H9 (cell line): ENCODE data around the gene HLA-DQB1. TPM values are rescaled to one million over a fixed set of nuclear protein-coding genes. Genes with fewer than 3 reads are reported as not detected.

Experiments
- DNase-seq: peaks from one replicate; pipeline ENCODE4 v3.0.0-alpha.2; 2017
- H2AFZ ChIP-seq: one replicate; pipeline ENCODE4 v1.6.1; 2013; ENCODE audit warnings: mild to moderate bottlenecking, low read length, control low read depth, moderate library complexity
- H2AK5ac ChIP-seq: 2 replicates; pipeline ENCODE4 v1.6.1; 2013; ENCODE audit warnings: low read length, control low read depth, mixed read lengths; ENCODE audit not compliant: insufficient read length
- H2BK120ac ChIP-seq: one replicate; pipeline ENCODE4 v1.6.1; 2013; ENCODE audit warnings: low read depth, mild to moderate bottlenecking, low read length, control low read depth, inconsistent platforms; ENCODE audit not compliant: poor library complexity, severe bottlenecking
- H2BK12ac ChIP-seq: 2 replicates; pipeline ENCODE4 v1.6.1; 2013; ENCODE audit warnings: low read length, control low read depth, mixed read lengths, low read depth; ENCODE audit not compliant: insufficient read length
- H2BK15ac ChIP-seq: 2 replicates; pipeline ENCODE4 v1.6.1; 2013; ENCODE audit warnings: low read depth, low read length, control low read depth
- H2BK20ac ChIP-seq: one replicate; pipeline ENCODE4 v1.6.1; 2013; ENCODE audit warnings: low read depth, mild to moderate bottlenecking, low read length, control low read depth, inconsistent platforms; ENCODE audit not compliant: poor library complexity, severe bottlenecking
- H2BK5ac ChIP-seq: 2 replicates; pipeline ENCODE4 v1.6.1; 2013; ENCODE audit warnings: low read length, control low read depth, mixed read lengths; ENCODE audit not compliant: insufficient read length
- H3K14ac ChIP-seq: 2 replicates; pipeline ENCODE4 v1.6.1; 2013; ENCODE audit warnings: low read length, control low read depth; ENCODE audit not compliant: insufficient read depth
- H3K18ac ChIP-seq: 2 replicates; pipeline ENCODE4 v1.6.1; 2013; ENCODE audit warnings: low read depth, mild to moderate bottlenecking, mixed read lengths, low read length, control low read depth; ENCODE audit not compliant: insufficient read length
- H3K23ac ChIP-seq: 2 replicates; pipeline ENCODE4 v1.6.1; 2013; ENCODE audit warnings: low read length, control low read depth, mixed read lengths, low read depth; ENCODE audit not compliant: insufficient read length
- H3K23me2 ChIP-seq: 2 replicates; pipeline ENCODE4 v1.6.1; 2013; ENCODE audit warnings: low read depth, mild to moderate bottlenecking, mixed read lengths, low read length, control low read depth; ENCODE audit not compliant: insufficient read length, poor library complexity, severe bottlenecking
- H3K27ac ChIP-seq: 2 replicates; pipeline ENCODE4 v1.5.1; 2013; ENCODE audit warnings: low read length, control low read depth, mixed read lengths, low read depth; ENCODE audit not compliant: insufficient read length
- H3K27me3 ChIP-seq: 2 replicates; pipeline ENCODE4 v1.6.1; 2013; ENCODE audit warnings: low read length, control low read depth, inconsistent platforms; ENCODE audit not compliant: insufficient read depth
- H3K4ac ChIP-seq: 2 replicates; pipeline ENCODE4 v1.6.1; 2013; ENCODE audit warnings: low read depth, mild to moderate bottlenecking, control low read depth, inconsistent platforms, low read length, moderate library complexity
- H3K4me1 ChIP-seq: 2 replicates; pipeline ENCODE4 v1.6.1; 2013; ENCODE audit warnings: low read length, control low read depth, inconsistent platforms; ENCODE audit not compliant: insufficient read depth
- H3K4me2 ChIP-seq: 2 replicates; pipeline ENCODE4 v1.6.1; 2013; ENCODE audit warnings: low read length, control low read depth, mixed read lengths; ENCODE audit not compliant: insufficient read length, insufficient read depth
- H3K56ac ChIP-seq: 2 replicates; pipeline ENCODE4 v1.6.1; 2013; ENCODE audit warnings: low read depth, mild to moderate bottlenecking, mixed read lengths, low read length, control low read depth; ENCODE audit not compliant: insufficient read length
- H3K79me1 ChIP-seq: 2 replicates; pipeline ENCODE4 v1.6.1; 2013; ENCODE audit warnings: low read depth, mild to moderate bottlenecking, moderate library complexity, low read length, control low read depth, inconsistent platforms; ENCODE audit not compliant: insufficient read depth, poor library complexity, severe bottlenecking
- H3K79me2 ChIP-seq: 2 replicates; pipeline ENCODE4 v1.6.1; 2013; ENCODE audit warnings: low read length, control low read depth, inconsistent platforms; ENCODE audit not compliant: insufficient read depth
- H3K9ac ChIP-seq: 2 replicates; pipeline ENCODE4 v1.6.1; 2013; ENCODE audit warnings: low read length, control low read depth, mixed read lengths; ENCODE audit not compliant: insufficient read length; ENCODE audit errors: extremely low read depth
- H3K9me3 ChIP-seq: one replicate; pipeline ENCODE4 v1.6.1; 2013; ENCODE audit warnings: low read depth, low read length, inconsistent platforms; ENCODE audit not compliant: control insufficient read depth
- H3T11ph ChIP-seq: one replicate; pipeline ENCODE4 v1.6.1; 2013; ENCODE audit warnings: mild to moderate bottlenecking, low read length, control low read depth, inconsistent platforms
- H4K20me1 ChIP-seq: one replicate; pipeline ENCODE4 v1.6.1; 2013; ENCODE audit not compliant: control insufficient read depth, insufficient read length, insufficient read depth
- H4K5ac ChIP-seq: 2 replicates; pipeline ENCODE4 v1.6.1; 2013; ENCODE audit warnings: low read depth, mild to moderate bottlenecking, mixed read lengths, low read length, control low read depth; ENCODE audit not compliant: insufficient read length
- H4K8ac ChIP-seq: replicated peaks from 2 replicates; pipeline ENCODE4 v1.6.1; 2013; ENCODE audit warnings: low read length, control low read depth, mixed read lengths, low read depth; ENCODE audit not compliant: insufficient read length
- H4K91ac ChIP-seq: 2 replicates; pipeline ENCODE4 v1.6.1; 2013; ENCODE audit warnings: low read depth, mild to moderate bottlenecking, moderate library complexity, mixed read lengths, low read length, control low read depth; ENCODE audit not compliant: insufficient read length
- H3K27ac Mint-ChIP-seq, 3 experiments: 2 replicates in 2 of 3; 3 replicates in 1 of 3; pipeline ENCODE4 v1.8.0; 2020 to 2021; ENCODE audit warnings: mixed read lengths in 3 of 3, mild to moderate bottlenecking in 1 of 3, moderate library complexity in 1 of 3
- H3K27me3 Mint-ChIP-seq: 2 replicates; pipeline ENCODE4 v1.8.0; 2021; ENCODE audit warnings: low read depth, mild to moderate bottlenecking, moderate library complexity, mixed read lengths
- H3K36me3 Mint-ChIP-seq, 3 experiments: 2 replicates in 2 of 3; 3 replicates in 1 of 3; pipeline ENCODE4 v1.8.0; 2020 to 2021; ENCODE audit warnings: low read depth in 3 of 3, mixed read lengths in 3 of 3; ENCODE audit not compliant: insufficient read depth in 1 of 3
- H3K4me1 Mint-ChIP-seq, 2 experiments: 2 replicates each; pipeline ENCODE4 v1.8.0; 2020; ENCODE audit warnings: mixed read lengths in 2 of 2
- H3K4me3 Mint-ChIP-seq, 2 experiments: 2 replicates in 1 of 2; 3 replicates in 1 of 2; pipeline ENCODE4 v1.8.0; 2020 to 2021; ENCODE audit warnings: mild to moderate bottlenecking in 2 of 2, mixed read lengths in 2 of 2, moderate library complexity in 1 of 2
- H3K9me3 Mint-ChIP-seq, 2 experiments: 2 replicates in 1 of 2; 3 replicates in 1 of 2; pipeline ENCODE4 v1.8.0; 2020; ENCODE audit warnings: mild to moderate bottlenecking in 2 of 2, mixed read lengths in 2 of 2, moderate library complexity in 1 of 2
- CTCF ChIP-seq: fragments of 200-600 bp; sonication (generic); conservative IDR thresholded peaks from 3 replicates; pipeline ENCODE4 v1.8.0; 2021; ENCODE audit warnings: antibody characterized with exemption, mild to moderate bottlenecking
- WGBS: extraction: QIAGEN DNeasy Blood & Tissue Kit; methylation state at CpG from one replicate; pipeline ENCODE4 v1.1.7; 2013; ENCODE audit warnings: missing lambda C conversion rate, low lambda C conversion rate, mixed read lengths; ENCODE audit not compliant: insufficient read length; ENCODE audit errors: extremely low coverage; 5-methylcytosine and 5-hydroxymethylcytosine counted together
- total RNA-seq: library from RNA; stranded (reverse); gene quantifications from 2 replicates; pipeline ENCODE4 v1.2.1, GENCODE V29; 2021

The HLA-DQB1 gene
- total RNA-seq, 1 experiment from 2014 or later = 41.0 TPM

- H2AK5ac ChIP-seq = no peak overlapping the region
- DNase-seq = peak; percentile 68
- H2BK5ac ChIP-seq = no peak overlapping the region
- H3K27me3 ChIP-seq = no peaks in the 10 kb centered on the region
- no peak overlapping the region for H2BK15ac ChIP-seq
- no peak overlapping the region for H4K91ac ChIP-seq
- no peaks in the 10 kb centered on the region for H3K79me1 ChIP-seq
- no peaks in the 10 kb centered on the region for H3K4me1 ChIP-seq
- H3K23me2 ChIP-seq = no peaks in the 10 kb centered on the region
- peak; percentile 88 for TF ChIP-seq CTCF
- no peak overlapping the region for H3K27ac ChIP-seq
- no peak overlapping the region for H4K5ac ChIP-seq
- no peak overlapping the region for H2BK12ac ChIP-seq
- no peak overlapping the region for H2BK20ac ChIP-seq
- no peak overlapping the region for H3K56ac ChIP-seq
- no peak overlapping the region for H2BK120ac ChIP-seq
- no peak overlapping the region for H3K14ac ChIP-seq
- no peak overlapping the region for H3K4me2 ChIP-seq
- H3T11ph ChIP-seq = no peak overlapping the region
- no peak overlapping the region for H3K9ac ChIP-seq
- H3K79me2 ChIP-seq = no peaks in the 10 kb centered on the region
- no peaks in the 10 kb centered on the region for H4K20me1 ChIP-seq
- Mint-ChIP-seq H3K4me1 (peaks cover 0 to 3% of the 10 kb centered on the region in 2 experiments; a peak in 2 of 4 replicates), H3K9me3 (peaks cover 0 to 7% of the 10 kb centered on the region in 2 experiments; a peak in 4 of 5 replicates), H3K36me3 (no peaks in the 10 kb centered on the region), H3K27me3 (no peaks in the 10 kb centered on the region; the same call in 1 of the 2 replicates), H3K27ac (no peak overlapping the region), H3K4me3 (no peak overlapping the region)
- no peak overlapping the region for H3K4ac ChIP-seq
- peak overlapping the region; percentile 92 for H2AFZ ChIP-seq
- no peak overlapping the region for H3K23ac ChIP-seq
- no peaks in the 10 kb centered on the region for H3K9me3 ChIP-seq
- H3K18ac ChIP-seq = no peak overlapping the region
- WGBS = no CpG with 5 or more reads among the region's 6 CpGs
- no peak overlapping the region for H4K8ac ChIP-seq
Observed at GRCh38 chr6:32700391-32701040, 34.1 kb upstream of the HLA-DQB1 start.
